Hepatocyte (in vitro differentiated cells): ENCODE results near the gene GPR35. TPM values are rescaled to one million over a fixed set of nuclear protein-coding genes. Genes with fewer than 3 reads are reported as not detected.

Experiments
- DNase-seq: peaks from one replicate; pipeline ENCODE4 v3.0.0-alpha.2; 2016; ENCODE audit warnings: low spot score
- H2AFZ ChIP-seq: fragments of 200-600 bp; sonication (generic); 2 replicates; pipeline ENCODE4 v1.6.0; 2016; ENCODE audit warnings: antibody characterized with exemption, mild to moderate bottlenecking
- H3K27ac ChIP-seq: fragments of 200-600 bp; sonication (generic); 2 replicates; pipeline ENCODE4 v1.5.1; 2016; ENCODE audit warnings: mild to moderate bottlenecking
- H3K27me3 ChIP-seq: fragments of 200-600 bp; sonication (generic); 2 replicates; pipeline ENCODE4 v1.6.1; 2016
- H3K36me3 ChIP-seq: fragments of 200-600 bp; sonication (generic); replicated peaks from 2 replicates; pipeline ENCODE4 v1.5.1; 2016; ENCODE audit warnings: low read depth; ENCODE audit not compliant: insufficient read depth
- H3K4me1 ChIP-seq: fragments of 200-600 bp; sonication (generic); 2 replicates; pipeline ENCODE4 v1.5.1; 2016; ENCODE audit warnings: mild to moderate bottlenecking, moderate library complexity; ENCODE audit not compliant: insufficient read depth
- H3K4me2 ChIP-seq: fragments of 200-600 bp; sonication (generic); 2 replicates; pipeline ENCODE4 v1.6.0; 2016
- H3K4me3 ChIP-seq: fragments of 200-600 bp; sonication (generic); 2 replicates; pipeline ENCODE4 v1.5.1; 2016; ENCODE audit warnings: mild to moderate bottlenecking
- H3K79me2 ChIP-seq: fragments of 200-600 bp; sonication (generic); 2 replicates; pipeline ENCODE4 v1.6.0; 2017; ENCODE audit warnings: mild to moderate bottlenecking
- H3K9me2 ChIP-seq: fragments of 200-600 bp; sonication (generic); replicated peaks from 2 replicates; pipeline ENCODE4 v1.6.0; 2017; ENCODE audit warnings: mild to moderate bottlenecking; ENCODE audit not compliant: insufficient read depth
- H3K9me3 ChIP-seq: fragments of 200-600 bp; sonication (generic); 2 replicates; pipeline ENCODE4 v1.5.1; 2016; ENCODE audit warnings: low read depth, mild to moderate bottlenecking
- H4K20me1 ChIP-seq: fragments of 200-600 bp; sonication (generic); 2 replicates; pipeline ENCODE4 v1.6.0; 2016; ENCODE audit warnings: mild to moderate bottlenecking; ENCODE audit not compliant: insufficient read depth, poor library complexity, severe bottlenecking
- EZH2 ChIP-seq: fragments of 200-600 bp; sonication (generic); IDR thresholded peaks from 2 replicates; pipeline ENCODE4 v1.6.1; 2016; ENCODE audit warnings: antibody characterized with exemption, mild to moderate bottlenecking, borderline replicate concordance
- EZH2phosphoT487 ChIP-seq: fragments of 200-600 bp; sonication (generic); IDR thresholded peaks from one replicate; pipeline ENCODE4 v1.6.1; 2018; ENCODE audit warnings: antibody characterized with exemption, mild to moderate bottlenecking, low read depth, moderate library complexity; ENCODE audit not compliant: unreplicated experiment, severe bottlenecking
- WGBS: methylation state at CpG from one replicate; pipeline ENCODE4 v1.1.6; 2016; ENCODE audit warnings: low lambda C conversion rate; ENCODE audit errors: missing lambda C conversion rate; 5-methylcytosine and 5-hydroxymethylcytosine counted together
- polyA plus RNA-seq: library from polyadenylated mRNA; unstranded; fragments of >200 nt; fragmentation: Nextera tagmentation; extraction: Ambion mirVana; gene quantifications from 2 replicates; pipeline ENCODE4 v1.2.1, GENCODE V29; 2016
- total RNA-seq: library from RNA; depleted of rRNA; stranded (reverse); fragments of >200 nt; gene quantifications from 2 replicates; pipeline ENCODE4 v1.2.3, GENCODE V29; 2014
- TF ChIP-seq, protein P1 (sequence below): fragments of 200-600 bp; sonication (generic); IDR thresholded peaks from 2 replicates; pipeline ENCODE4 v1.5.1; 2016; ENCODE audit warnings: antibody characterized with exemption, mild to moderate bottlenecking; ENCODE audit not compliant: poor library complexity

The GPR35 gene
- total and polyA plus RNA-seq, 2 experiments from 2014 or later = 10.5 to 14.7 TPM

DNA sequence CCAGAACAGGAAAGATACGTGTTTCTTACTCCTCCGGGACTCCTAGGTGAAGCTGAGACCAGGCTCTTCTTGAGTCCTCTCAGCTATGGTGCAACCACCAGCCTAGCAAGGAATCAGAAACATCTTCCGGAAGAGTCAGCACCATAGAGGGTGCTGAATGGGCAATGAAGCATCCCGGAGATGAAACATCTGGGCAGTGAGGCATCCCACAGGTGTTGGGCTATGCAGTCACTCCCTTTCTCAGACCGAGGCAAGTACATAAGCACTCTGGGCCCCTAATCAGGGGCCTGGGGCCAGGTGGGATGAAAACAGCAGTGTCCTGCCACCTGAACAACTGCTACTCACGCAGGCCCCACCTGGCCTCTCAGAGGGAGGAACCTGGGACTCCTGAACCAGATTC, 40.2 kb upstream of the GPR35 start:
- peaks cover 29% of the 10 kb centered on the region for H3K4me1 ChIP-seq
- no peaks in the 10 kb centered on the region for H3K9me2 ChIP-seq
- H3K9me3 ChIP-seq = no peaks in the 10 kb centered on the region
- no peak overlapping the region for H2AFZ ChIP-seq
- no peaks in the 10 kb centered on the region for H3K36me3 ChIP-seq
- H3K27me3 ChIP-seq = no peaks in the 10 kb centered on the region
- TF ChIP-seq EZH2phosphoT487 = no peak
- 90% methylated on average over 6 of the region's 6 CpGs for WGBS
- H3K4me2 ChIP-seq = peak overlapping the region; percentile 97
- H3K4me3 ChIP-seq = peak overlapping the region; percentile 30
- peaks cover 84% of the 10 kb centered on the region for H3K79me2 ChIP-seq
- H4K20me1 ChIP-seq = peaks cover 5% of the 10 kb centered on the region
- H3K27ac ChIP-seq = peak overlapping the region; percentile 80
- no peak for DNase-seq

DNA sequence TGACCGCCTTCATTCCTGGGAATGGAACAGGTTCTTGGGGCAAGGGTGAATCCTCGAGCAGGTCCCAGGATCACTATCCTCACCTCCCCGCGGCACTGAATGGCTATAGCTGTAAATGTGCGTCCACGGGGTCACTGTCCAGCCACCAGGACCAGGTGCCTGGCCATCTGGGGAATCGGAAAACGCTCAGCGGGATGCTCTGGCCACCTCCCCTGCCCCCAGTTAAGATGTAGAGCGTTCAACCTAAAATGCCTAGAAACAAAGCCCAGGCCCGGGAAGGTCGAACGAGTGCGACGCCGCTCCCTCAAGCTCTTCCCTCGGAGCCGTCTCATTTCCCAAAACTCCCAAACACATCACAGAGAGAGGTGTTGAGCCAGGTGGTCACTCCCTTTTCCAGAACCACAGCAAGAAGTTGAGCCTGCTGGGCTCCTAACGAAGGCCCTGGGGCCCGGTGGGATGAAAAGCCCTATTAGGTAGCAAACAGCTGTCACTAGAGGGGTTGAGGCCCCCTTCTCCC, 39.5 kb upstream of the GPR35 start:
- TF ChIP-seq EZH2 (no peak), EZH2phosphoT487 (no peak)
- TF ChIP-seq, protein P1, sequence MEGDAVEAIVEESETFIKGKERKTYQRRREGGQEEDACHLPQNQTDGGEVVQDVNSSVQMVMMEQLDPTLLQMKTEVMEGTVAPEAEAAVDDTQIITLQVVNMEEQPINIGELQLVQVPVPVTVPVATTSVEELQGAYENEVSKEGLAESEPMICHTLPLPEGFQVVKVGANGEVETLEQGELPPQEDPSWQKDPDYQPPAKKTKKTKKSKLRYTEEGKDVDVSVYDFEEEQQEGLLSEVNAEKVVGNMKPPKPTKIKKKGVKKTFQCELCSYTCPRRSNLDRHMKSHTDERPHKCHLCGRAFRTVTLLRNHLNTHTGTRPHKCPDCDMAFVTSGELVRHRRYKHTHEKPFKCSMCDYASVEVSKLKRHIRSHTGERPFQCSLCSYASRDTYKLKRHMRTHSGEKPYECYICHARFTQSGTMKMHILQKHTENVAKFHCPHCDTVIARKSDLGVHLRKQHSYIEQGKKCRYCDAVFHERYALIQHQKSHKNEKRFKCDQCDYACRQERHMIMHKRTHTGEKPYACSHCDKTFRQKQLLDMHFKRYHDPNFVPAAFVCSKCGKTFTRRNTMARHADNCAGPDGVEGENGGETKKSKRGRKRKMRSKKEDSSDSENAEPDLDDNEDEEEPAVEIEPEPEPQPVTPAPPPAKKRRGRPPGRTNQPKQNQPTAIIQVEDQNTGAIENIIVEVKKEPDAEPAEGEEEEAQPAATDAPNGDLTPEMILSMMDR = no peak
- H3K4me2 ChIP-seq = peak overlapping the region; percentile 97
- peak overlapping the region; percentile 30 for H3K4me3 ChIP-seq
- no peak for DNase-seq
- peak overlapping the region; percentile 54 for H2AFZ ChIP-seq
- H3K9me2 ChIP-seq = no peaks in the 10 kb centered on the region
- WGBS = 11% methylated on average over 20 of the region's 20 CpGs
- H3K36me3 ChIP-seq = no peaks in the 10 kb centered on the region
- peak overlapping the region; percentile 80 for H3K27ac ChIP-seq
- H3K27me3 ChIP-seq = no peaks in the 10 kb centered on the region
- H3K79me2 ChIP-seq = peaks cover 86% of the 10 kb centered on the region
- peaks cover 5% of the 10 kb centered on the region for H4K20me1 ChIP-seq
- no peaks in the 10 kb centered on the region for H3K9me3 ChIP-seq
- H3K4me1 ChIP-seq = peaks cover 23% of the 10 kb centered on the region

DNA sequence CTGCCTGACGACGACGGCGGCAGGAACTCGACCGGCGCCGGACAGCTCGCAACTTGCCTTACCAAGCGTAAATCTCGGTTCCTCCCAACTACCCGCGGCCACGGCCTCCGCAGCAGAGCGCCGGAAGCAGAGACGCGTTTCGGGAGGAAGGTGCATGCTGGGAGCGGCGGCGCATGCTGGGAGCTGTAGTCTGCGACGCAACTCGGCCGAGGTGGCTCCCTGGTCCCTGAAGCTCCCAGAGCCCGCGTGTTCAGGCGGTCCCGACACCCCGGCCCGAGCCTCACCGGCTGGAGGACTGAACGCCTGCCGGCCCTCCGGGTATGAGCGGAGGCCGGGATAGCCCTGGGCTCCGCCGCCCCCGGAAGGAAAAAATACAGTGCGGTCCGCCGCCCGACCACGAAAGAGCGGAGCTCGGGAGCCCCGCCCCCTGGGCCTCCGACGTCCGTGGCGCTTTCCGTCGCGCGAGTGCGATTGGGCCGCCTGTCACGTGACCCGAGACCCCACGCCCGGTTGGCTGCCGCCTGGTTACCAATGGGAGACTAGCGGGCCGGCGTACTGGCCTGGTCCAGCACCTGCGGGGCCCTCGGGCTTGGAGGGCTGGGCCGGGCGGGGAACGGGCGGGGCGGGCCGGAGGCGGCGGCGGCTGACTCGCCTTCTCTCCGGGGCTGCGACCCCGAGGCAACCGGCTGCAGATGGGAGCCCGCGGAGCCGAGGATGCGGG, 38.9 kb upstream of the GPR35 start, which contains the start of gene CAPN10:
Gene CAPN10, plus strand, starts transcription at position 537 of the 721 bp plus-strand sequence. Its CDS starts 178 bp downstream, at position 715.
- peak within 1 kb of the TSS; percentile 80 for H3K27ac ChIP-seq
- peak within 1 kb of the TSS; percentile 97 for H3K4me2 ChIP-seq
- DNase-seq = peak; percentile 99
- H3K9me2 ChIP-seq = no peaks in the 10 kb centered on the region
- H2AFZ ChIP-seq = peak within 1 kb of the TSS; percentile 61
- peaks cover 82% of the 10 kb centered on the region for H3K79me2 ChIP-seq
- no peaks in the 10 kb centered on the region for H3K27me3 ChIP-seq
- H4K20me1 ChIP-seq = peaks cover 5% of the 10 kb centered on the region
- peaks cover 21% of the 10 kb centered on the region for H3K4me1 ChIP-seq
- H3K9me3 ChIP-seq = no peaks in the 10 kb centered on the region
- 1% methylated on average over 62 of the region's 88 CpGs for WGBS
- H3K4me3 ChIP-seq = peak within 1 kb of the TSS; percentile 41
- H3K36me3 ChIP-seq = no peaks in the 10 kb centered on the region
- no peak for TF ChIP-seq EZH2phosphoT487
- no peak for TF ChIP-seq EZH2
- TF ChIP-seq, protein P1 = no peak
